GM12874 (cell line): ENCODE measurements around the gene PNPT1.

ENCODE experiments used
- TF ChIP-seq, protein P1 (sequence below): IDR thresholded peaks from 2 replicates; pipeline ENCODE4 v1.5.1; 2011; ENCODE audit warnings: low read depth, mild to moderate bottlenecking, control low read depth, low read length, moderate library complexity; ENCODE audit not compliant: insufficient read depth

The PNPT1 gene

DNA sequence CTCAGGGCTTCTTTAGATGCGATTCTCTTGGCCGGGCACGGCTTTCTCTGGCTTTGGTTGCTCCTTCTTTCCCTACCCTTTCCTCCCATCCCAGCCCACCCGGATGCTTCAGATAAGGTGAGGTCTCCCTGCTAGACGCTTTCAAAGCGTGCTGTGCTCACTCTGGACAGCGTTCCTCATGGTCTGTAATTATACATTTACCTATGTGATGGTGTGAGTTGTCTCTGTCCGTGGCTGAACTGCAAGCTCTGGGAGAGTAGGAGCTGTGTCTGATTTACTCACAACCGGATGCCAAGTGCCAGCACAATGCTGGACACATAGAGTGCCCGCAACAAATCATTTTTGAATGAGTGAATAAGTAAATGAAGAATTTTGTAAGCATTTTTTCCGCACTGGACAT lies 26.8 kb upstream of the PNPT1 start:
- TF ChIP-seq, protein P1, sequence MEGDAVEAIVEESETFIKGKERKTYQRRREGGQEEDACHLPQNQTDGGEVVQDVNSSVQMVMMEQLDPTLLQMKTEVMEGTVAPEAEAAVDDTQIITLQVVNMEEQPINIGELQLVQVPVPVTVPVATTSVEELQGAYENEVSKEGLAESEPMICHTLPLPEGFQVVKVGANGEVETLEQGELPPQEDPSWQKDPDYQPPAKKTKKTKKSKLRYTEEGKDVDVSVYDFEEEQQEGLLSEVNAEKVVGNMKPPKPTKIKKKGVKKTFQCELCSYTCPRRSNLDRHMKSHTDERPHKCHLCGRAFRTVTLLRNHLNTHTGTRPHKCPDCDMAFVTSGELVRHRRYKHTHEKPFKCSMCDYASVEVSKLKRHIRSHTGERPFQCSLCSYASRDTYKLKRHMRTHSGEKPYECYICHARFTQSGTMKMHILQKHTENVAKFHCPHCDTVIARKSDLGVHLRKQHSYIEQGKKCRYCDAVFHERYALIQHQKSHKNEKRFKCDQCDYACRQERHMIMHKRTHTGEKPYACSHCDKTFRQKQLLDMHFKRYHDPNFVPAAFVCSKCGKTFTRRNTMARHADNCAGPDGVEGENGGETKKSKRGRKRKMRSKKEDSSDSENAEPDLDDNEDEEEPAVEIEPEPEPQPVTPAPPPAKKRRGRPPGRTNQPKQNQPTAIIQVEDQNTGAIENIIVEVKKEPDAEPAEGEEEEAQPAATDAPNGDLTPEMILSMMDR, result no peak

DNA sequence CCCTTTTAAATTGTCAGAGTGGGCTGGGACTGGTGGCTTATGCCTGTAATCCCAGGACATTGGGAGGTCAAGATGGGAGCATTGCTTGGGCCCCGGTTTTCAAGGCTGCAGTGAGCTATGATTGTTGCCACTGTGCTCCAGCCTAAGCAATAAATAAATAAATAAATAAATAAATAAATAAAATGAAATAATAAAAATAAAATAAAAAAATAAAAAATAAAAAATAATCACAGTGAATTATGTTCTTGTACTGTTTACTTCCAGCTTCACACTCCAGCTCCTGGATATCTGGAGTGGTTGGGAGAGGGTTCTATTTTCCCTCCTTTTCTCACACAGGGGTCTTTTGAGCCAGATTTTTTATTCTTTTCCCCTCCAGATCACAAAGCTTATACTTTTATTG lies 26.2 kb upstream of the PNPT1 start:
- TF ChIP-seq, protein P1, result no peak

DNA sequence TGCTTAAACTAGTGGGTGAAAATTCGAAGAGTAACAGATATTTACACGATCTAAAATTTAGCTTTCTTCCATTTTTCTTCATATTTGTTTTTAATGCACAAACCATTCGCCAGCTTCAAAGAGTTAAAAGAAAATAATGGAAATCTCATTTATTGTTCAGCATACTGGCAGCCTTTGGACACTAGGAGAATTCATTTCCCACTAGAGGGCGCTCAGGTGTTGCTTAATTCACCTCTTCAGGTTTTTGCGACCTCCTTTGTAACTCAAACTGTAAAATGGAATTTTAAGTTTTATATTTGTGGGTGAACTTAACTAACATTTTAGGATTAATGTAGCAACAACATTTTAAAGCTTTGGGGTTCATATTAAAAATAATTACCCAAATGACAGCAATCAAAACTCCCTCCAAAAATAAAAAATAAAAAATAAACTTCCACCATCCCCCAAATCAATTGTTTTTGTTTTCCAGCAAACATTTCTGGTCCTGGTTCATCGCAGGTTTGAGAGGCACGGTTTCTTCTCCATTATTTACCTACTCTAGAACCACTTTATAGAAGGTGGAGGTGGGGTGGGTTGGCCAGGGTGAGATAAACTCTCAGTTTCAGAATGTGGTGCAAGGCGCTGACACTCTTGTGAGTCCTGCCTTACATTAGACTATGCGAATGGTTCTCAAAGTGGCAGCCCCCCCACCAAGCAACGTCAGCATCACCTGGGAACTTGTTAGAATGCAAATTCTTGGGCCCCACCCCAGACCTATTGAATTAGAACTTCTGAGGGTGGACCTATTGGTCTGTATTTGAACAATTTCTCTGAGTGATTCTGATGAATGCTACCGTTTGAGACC lies 24.7 kb upstream of the PNPT1 start:
- TF ChIP-seq, protein P1, result peak; percentile 58

DNA sequence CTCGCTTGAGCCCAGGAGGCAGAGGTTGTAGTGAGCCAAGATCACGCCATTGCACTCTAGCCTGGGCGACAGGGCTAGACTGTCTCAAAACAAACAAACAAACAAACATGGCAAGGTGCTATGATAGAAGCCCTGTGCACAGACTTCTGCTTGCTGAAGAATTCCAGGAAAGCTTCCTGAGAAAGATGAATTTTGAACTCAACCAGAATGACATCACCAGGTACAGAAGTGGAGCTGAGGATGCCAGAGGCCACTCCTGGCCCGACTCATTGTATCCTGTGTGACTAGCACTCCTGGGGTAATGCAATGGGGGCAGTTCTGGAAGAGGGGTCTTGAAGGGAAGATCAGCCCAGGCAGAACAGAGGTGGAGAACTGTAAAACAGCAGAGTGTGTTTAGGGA lies 22.0 kb upstream of the PNPT1 start:
- TF ChIP-seq, protein P1, result no peak

DNA sequence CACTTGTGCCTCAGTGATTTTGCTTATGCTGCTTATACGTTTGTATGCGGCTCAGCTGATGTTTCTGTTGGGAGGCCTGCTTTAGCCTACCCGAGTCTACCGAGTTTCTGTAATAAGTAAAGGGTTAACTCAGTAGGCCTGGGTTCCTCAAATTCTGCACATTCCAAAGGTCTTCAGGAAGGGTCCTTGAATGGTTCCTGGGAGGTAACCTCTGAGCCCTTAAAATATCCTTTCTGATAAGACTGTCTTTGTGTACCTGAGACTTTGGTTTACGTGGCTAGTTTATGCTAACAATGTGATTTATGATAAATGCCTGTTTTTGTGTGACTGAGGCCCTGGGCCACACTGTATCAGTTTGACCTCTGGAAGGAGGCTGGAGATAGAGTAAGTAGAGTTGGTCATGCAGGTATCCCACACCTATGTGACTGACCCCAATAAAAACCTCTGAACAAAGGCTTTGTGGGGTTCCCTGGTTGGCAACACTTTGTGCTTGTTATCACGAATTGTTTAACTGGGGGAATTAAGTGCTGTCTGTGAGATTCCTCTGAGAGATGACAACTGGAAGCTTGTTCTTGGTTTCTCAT lies 18.9 kb upstream of the PNPT1 start:
- TF ChIP-seq, protein P1, result no peak

DNA sequence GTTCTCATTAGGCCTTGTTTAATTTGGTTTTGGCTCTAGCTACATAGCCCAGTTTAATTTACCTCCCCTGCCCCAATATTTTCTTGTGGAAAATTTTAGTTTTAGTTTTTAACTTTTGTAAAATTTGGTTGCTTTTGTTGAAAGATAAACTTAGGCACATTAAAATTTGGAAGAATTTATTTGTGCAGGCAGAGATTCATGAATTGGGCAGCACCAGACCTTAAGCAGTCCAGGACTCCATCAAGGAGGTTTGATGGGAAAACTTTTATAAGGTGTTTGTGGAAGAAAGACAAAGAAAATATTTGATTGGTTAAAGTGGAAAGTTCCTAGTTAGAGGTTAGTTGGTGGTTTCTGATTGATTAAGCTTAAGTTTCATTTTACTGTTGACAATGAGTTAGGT lies 16.4 kb upstream of the PNPT1 start:
- TF ChIP-seq, protein P1, result no peak

DNA sequence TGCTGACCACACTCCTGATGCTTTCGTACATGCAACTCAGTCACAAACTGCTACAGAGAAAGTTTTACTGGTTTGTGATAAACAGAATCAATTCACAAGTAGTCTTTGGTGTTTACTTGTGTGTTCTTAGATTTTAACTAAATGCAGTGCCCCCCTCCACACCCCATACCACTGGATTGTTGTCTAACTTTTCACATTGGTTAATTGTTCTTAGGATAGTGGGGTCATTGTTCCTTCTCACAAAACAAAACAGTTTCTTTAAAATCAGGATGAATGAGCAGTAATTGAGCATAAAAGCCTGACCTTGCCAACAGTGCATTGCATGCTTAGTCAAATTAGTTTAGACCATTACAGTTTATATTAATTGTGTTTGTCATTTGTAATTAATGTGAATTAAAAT lies 14.1 kb upstream of the PNPT1 start:
- TF ChIP-seq, protein P1, result no peak
